HepG2 (cell line): ENCODE measurements around the gene CASTOR1. TPM values are rescaled to one million over a fixed set of nuclear protein-coding genes. Genes with fewer than 3 reads are reported as not detected.

Source experiments
- ARNT2 ChIP-seq: sonication (generic); formaldehyde crosslinking; IDR thresholded peaks from 2 replicates; pipeline ENCODE4 v1.8.0; 2022; ENCODE audit warnings: mild to moderate bottlenecking, low read depth, missing genetic modification reagents, moderate library complexity
- CENPT ChIP-seq: sonication (generic); formaldehyde crosslinking; IDR thresholded peaks from 2 replicates; pipeline ENCODE4 v1.8.0; 2022; ENCODE audit warnings: low read depth, mild to moderate bottlenecking, moderate library complexity, missing genetic modification reagents
- GTF2F1 ChIP-seq: fragments of 150-350 bp; IDR thresholded peaks from 2 replicates; pipeline ENCODE4 v1.6.1; 2014; ENCODE audit warnings: low read length
- HNF4A ChIP-seq: sonication (generic); formaldehyde crosslinking; IDR thresholded peaks from 2 replicates; pipeline ENCODE4 v1.4.0; 2020; ENCODE audit warnings: missing genetic modification reagents
- MTA3 ChIP-seq: sonication (generic); formaldehyde crosslinking; IDR thresholded peaks from 2 replicates; pipeline ENCODE4 v1.4.0; 2020; ENCODE audit warnings: missing genetic modification reagents
- PHF8 ChIP-seq: sonication (generic); formaldehyde crosslinking; IDR thresholded peaks from 2 replicates; pipeline ENCODE4 v1.5.0; 2020; ENCODE audit warnings: missing genetic modification reagents
- POGZ ChIP-seq: sonication (generic); formaldehyde crosslinking; IDR thresholded peaks from 2 replicates; pipeline ENCODE4 v1.4.0; 2020; ENCODE audit warnings: mild to moderate bottlenecking, missing genetic modification reagents
- REPIN1 ChIP-seq: sonication (generic); formaldehyde crosslinking; IDR thresholded peaks from 2 replicates; pipeline ENCODE4 v1.8.0; 2022; ENCODE audit warnings: missing genetic modification reagents, low read depth, mild to moderate bottlenecking, borderline replicate concordance
- TSC22D2 ChIP-seq: sonication (generic); formaldehyde crosslinking; IDR thresholded peaks from 2 replicates; pipeline ENCODE4 v1.5.1; 2020; ENCODE audit warnings: missing genetic modification reagents, mild to moderate bottlenecking, borderline replicate concordance
- ZFP82 ChIP-seq: sonication (generic); formaldehyde crosslinking; IDR thresholded peaks from 2 replicates; pipeline ENCODE4 v1.5.1; 2020; ENCODE audit warnings: mild to moderate bottlenecking, missing genetic modification reagents, borderline replicate concordance
- ZKSCAN5 ChIP-seq: sonication (generic); formaldehyde crosslinking; IDR thresholded peaks from 2 replicates; pipeline ENCODE4 v1.5.1; 2020; ENCODE audit warnings: mild to moderate bottlenecking, missing genetic modification reagents
- ZMYM4 ChIP-seq: sonication (generic); formaldehyde crosslinking; IDR thresholded peaks from 2 replicates; pipeline ENCODE4 v1.8.1; 2023; ENCODE audit warnings: mild to moderate bottlenecking, missing genetic modification reagents
- ZNF550 ChIP-seq: sonication (generic); formaldehyde crosslinking; IDR thresholded peaks from 2 replicates; pipeline ENCODE4 v1.4.0; 2020; ENCODE audit warnings: mild to moderate bottlenecking, missing genetic modification reagents, borderline replicate concordance
- ZNF577 ChIP-seq: sonication (generic); formaldehyde crosslinking; IDR thresholded peaks from 2 replicates; pipeline ENCODE4 v1.4.0; 2020; ENCODE audit warnings: mild to moderate bottlenecking, low read depth, missing genetic modification reagents, borderline replicate concordance
- ZNF713 ChIP-seq: sonication (generic); formaldehyde crosslinking; IDR thresholded peaks from 2 replicates; pipeline ENCODE4 v1.4.0; 2020; ENCODE audit warnings: mild to moderate bottlenecking, missing genetic modification reagents
- polyA plus RNA-seq, 8 experiments: library from polyadenylated mRNA; depleted of rRNA in 3 of 8; stranded (reverse) in 7 of 8; unstranded in 1 of 8; fragments of >200 nt; fragmentation: Illumina TruSeq in 4 of 8; extraction: Trizol in 4 of 8; gene quantifications; 2 replicates each; pipeline versions ENCODE4 v1.2.1 to v1.2.3, GENCODE V29; 2011 to 2016; ENCODE audit warnings: low read depth in 4 of 8, missing spikeins in 1 of 8, mixed read lengths in 1 of 8; ENCODE audit not compliant: insufficient read depth in 1 of 8
- total RNA-seq, 5 experiments: library from RNA; depleted of rRNA; stranded (reverse); fragments of >200 nt; fragmentation: Illumina TruSeq; extraction: Trizol; gene quantifications; 2 replicates each; pipeline ENCODE4 v1.2.3, GENCODE V29; 2016; ENCODE audit warnings: low read depth in 1 of 5
- TF ChIP-seq, protein P1 (sequence below): sonication (generic); formaldehyde crosslinking; IDR thresholded peaks from 2 replicates; pipeline ENCODE4 v1.5.1; 2020; ENCODE audit warnings: mild to moderate bottlenecking, missing genetic modification reagents, borderline replicate concordance
- TF ChIP-seq, protein P2 (sequence below): sonication (generic); formaldehyde crosslinking; IDR thresholded peaks from 2 replicates; pipeline ENCODE4 v1.5.1; 2020; ENCODE audit warnings: mild to moderate bottlenecking, missing genetic modification reagents
- TF ChIP-seq, protein P3 (sequence below): sonication (generic); formaldehyde crosslinking; IDR thresholded peaks from 2 replicates; pipeline ENCODE4 v1.4.0; 2020; ENCODE audit warnings: missing genetic modification reagents, mild to moderate bottlenecking, borderline replicate concordance

The CASTOR1 gene
- total and polyA plus RNA-seq, 2 of the 13 experiments (the other 11 are each of a cell fraction or from before 2014, with no cell fraction given): 2.6 to 4.4 TPM

DNA sequence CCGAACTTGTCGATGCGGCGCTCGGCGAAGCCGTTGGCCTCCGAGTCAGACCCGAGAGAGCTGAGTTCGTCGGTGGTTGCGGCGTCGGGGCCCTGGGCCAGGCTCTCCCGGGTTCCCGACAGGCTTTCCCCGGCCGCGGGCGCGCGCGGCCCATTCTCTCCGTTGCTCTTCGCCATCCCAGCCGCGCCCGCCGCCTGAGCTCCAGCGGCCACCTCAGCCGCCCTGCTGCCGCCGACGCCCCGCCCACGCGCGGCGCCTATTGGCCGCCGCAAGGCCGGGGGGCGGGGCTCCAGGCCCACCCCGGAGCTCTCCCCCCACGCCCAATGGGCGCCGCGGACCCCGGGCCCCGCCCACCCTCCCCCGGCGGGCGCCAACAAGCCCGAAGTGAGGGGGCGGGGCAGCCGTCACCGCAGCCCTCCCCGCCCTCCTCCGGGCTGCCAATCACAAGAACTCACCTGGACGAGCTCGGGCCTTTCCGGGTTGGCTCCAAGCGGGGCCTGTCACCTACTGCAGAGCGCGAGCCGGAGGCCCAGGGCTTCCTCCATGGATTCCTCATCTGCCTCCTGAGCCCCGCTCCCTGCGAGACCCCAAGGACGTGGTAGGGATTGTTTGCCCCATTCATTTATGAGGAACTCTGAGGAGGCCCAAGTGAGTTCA is 37.5 kb upstream of the CASTOR1 start, which contains the start of gene TBC1D10A (continued):
- TF ChIP-seq ZNF713 (CRISPR knock-in tag): 0 out of 2 replicates have a peak, but pooled peaks have one; percentile 55
- no peak for TF ChIP-seq CENPT
- no peak for TF ChIP-seq ZMYM4 (CRISPR knock-in tag)
- TF ChIP-seq TSC22D2 (CRISPR knock-in tag): peak; percentile 32; the same call in 1 of the 2 replicates
- peak; percentile 71 for TF ChIP-seq PHF8
- no peak for TF ChIP-seq ZKSCAN5 (CRISPR knock-in tag)
- TF ChIP-seq, protein P1, sequence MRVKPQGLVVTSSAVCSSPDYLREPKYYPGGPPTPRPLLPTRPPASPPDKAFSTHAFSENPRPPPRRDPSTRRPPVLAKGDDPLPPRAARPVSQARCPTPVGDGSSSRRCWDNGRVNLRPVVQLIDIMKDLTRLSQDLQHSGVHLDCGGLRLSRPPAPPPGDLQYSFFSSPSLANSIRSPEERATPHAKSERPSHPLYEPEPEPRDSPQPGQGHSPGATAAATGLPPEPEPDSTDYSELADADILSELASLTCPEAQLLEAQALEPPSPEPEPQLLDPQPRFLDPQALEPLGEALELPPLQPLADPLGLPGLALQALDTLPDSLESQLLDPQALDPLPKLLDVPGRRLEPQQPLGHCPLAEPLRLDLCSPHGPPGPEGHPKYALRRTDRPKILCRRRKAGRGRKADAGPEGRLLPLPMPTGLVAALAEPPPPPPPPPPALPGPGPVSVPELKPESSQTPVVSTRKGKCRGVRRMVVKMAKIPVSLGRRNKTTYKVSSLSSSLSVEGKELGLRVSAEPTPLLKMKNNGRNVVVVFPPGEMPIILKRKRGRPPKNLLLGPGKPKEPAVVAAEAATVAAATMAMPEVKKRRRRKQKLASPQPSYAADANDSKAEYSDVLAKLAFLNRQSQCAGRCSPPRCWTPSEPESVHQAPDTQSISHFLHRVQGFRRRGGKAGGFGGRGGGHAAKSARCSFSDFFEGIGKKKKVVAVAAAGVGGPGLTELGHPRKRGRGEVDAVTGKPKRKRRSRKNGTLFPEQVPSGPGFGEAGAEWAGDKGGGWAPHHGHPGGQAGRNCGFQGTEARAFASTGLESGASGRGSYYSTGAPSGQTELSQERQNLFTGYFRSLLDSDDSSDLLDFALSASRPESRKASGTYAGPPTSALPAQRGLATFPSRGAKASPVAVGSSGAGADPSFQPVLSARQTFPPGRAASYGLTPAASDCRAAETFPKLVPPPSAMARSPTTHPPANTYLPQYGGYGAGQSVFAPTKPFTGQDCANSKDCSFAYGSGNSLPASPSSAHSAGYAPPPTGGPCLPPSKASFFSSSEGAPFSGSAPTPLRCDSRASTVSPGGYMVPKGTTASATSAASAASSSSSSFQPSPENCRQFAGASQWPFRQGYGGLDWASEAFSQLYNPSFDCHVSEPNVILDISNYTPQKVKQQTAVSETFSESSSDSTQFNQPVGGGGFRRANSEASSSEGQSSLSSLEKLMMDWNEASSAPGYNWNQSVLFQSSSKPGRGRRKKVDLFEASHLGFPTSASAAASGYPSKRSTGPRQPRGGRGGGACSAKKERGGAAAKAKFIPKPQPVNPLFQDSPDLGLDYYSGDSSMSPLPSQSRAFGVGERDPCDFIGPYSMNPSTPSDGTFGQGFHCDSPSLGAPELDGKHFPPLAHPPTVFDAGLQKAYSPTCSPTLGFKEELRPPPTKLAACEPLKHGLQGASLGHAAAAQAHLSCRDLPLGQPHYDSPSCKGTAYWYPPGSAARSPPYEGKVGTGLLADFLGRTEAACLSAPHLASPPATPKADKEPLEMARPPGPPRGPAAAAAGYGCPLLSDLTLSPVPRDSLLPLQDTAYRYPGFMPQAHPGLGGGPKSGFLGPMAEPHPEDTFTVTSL (CRISPR knock-in tag): no peak
- TF ChIP-seq, protein P2, sequence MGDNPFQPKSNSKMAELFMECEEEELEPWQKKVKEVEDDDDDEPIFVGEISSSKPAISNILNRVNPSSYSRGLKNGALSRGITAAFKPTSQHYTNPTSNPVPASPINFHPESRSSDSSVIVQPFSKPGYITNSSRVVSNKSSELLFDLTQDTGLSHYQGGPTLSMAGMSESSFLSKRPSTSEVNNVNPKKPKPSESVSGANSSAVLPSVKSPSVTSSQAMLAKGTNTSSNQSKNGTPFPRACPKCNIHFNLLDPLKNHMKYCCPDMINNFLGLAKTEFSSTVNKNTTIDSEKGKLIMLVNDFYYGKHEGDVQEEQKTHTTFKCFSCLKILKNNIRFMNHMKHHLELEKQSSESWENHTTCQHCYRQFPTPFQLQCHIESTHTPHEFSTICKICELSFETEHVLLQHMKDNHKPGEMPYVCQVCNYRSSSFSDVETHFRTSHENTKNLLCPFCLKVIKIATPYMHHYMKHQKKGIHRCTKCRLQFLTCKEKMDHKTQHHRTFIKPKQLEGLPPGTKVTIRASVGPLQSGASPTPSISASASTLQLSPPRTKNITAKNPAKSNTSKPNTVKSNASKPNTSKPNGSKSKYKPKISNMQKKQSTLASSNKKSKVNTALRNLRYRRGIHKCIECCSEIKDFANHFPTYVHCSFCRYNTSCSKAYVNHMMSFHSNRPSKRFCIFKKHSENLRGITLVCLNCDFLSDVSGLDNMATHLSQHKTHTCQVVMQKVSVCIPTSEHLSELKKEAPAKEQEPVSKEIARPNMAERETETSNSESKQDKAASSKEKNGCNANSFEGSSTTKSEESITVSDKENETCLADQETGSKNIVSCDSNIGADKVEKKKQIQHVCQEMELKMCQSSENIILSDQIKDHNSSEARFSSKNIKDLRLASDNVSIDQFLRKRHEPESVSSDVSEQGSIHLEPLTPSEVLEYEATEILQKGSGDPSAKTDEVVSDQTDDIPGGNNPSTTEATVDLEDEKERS: no peak
- no peak for TF ChIP-seq GTF2F1
- peak; percentile 14; the same call in 1 of the 2 replicates for TF ChIP-seq REPIN1
- TF ChIP-seq, protein P3, sequence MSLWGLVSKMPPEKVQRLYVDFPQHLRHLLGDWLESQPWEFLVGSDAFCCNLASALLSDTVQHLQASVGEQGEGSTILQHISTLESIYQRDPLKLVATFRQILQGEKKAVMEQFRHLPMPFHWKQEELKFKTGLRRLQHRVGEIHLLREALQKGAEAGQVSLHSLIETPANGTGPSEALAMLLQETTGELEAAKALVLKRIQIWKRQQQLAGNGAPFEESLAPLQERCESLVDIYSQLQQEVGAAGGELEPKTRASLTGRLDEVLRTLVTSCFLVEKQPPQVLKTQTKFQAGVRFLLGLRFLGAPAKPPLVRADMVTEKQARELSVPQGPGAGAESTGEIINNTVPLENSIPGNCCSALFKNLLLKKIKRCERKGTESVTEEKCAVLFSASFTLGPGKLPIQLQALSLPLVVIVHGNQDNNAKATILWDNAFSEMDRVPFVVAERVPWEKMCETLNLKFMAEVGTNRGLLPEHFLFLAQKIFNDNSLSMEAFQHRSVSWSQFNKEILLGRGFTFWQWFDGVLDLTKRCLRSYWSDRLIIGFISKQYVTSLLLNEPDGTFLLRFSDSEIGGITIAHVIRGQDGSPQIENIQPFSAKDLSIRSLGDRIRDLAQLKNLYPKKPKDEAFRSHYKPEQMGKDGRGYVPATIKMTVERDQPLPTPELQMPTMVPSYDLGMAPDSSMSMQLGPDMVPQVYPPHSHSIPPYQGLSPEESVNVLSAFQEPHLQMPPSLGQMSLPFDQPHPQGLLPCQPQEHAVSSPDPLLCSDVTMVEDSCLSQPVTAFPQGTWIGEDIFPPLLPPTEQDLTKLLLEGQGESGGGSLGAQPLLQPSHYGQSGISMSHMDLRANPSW (CRISPR knock-in tag): no peak
- no peak for TF ChIP-seq ZNF550
- peak; percentile 46; the same call in 1 of the 2 replicates for TF ChIP-seq ARNT2 (CRISPR knock-in tag)
- no peak for TF ChIP-seq MTA3 (CRISPR knock-in tag)
- TF ChIP-seq POGZ (CRISPR knock-in tag): 0 out of 2 replicates have a peak, but pooled peaks have one; percentile 18
- no peak for TF ChIP-seq ZFP82 (CRISPR knock-in tag)
- no peak for TF ChIP-seq ZNF577 (CRISPR knock-in tag)
- no peak for TF ChIP-seq HNF4A (CRISPR knock-in tag)
